ENCODE measurements around the gene EGR2.

- TF ChIP-seq POLR2A (IDR thresholded peaks at IDR 0.05; ENCODE audit: low read depth, low read length) = no peak
- no peak for TF ChIP-seq MAX (IDR thresholded peaks at IDR 0.05; ENCODE audit: insufficient read depth, insufficient read length)
- no peak for TF ChIP-seq JUN (IDR thresholded peaks at IDR 0.05; ENCODE audit: borderline replicate concordance, insufficient read depth, insufficient read length, low read depth)
- no peak for TF ChIP-seq EZH2 (IDR thresholded peaks at IDR 0.05; ENCODE audit: borderline replicate concordance, low read depth, low read length, severe bottlenecking)
- TF ChIP-seq CTCF (IDR thresholded peaks at IDR 0.05; ENCODE audit: extremely low read depth in 1 of 2, insufficient read depth in 1 of 2, low read depth in 1 of 2, low read length in 2 of 2) = no peak
Observed at GRCh38 chr10:62810156-62810902, 5.8 kb downstream of the EGR2 start.
